Measurements from ENCODE around the gene ZC3H18.

The ZC3H18 gene

GRCh38 chr16:88613293-88613692 is 43.1 kb downstream of the ZC3H18 start:
- DNase-seq (ENCODE audit: low read depth) = no peak
- no peak overlapping the region for H3K4me3 ChIP-seq (ENCODE audit: low read depth, low read length)
- TF ChIP-seq MAX (IDR thresholded peaks at IDR 0.05; ENCODE audit: low read depth, low read length) (no peak), POLR2A (IDR thresholded peaks at IDR 0.05; ENCODE audit: extremely low read depth, insufficient read length) (no peak), MYC (IDR thresholded peaks at IDR 0.05; ENCODE audit: low read depth, low read length) (no peak), CTCF (IDR thresholded peaks at IDR 0.05; ENCODE audit: low read depth, low read length) (no peak)

GRCh38 chr16:88613911-88614817 is 44.0 kb downstream of the ZC3H18 start:
- TF ChIP-seq CTCF (IDR thresholded peaks at IDR 0.05; ENCODE audit: low read depth, low read length) (no peak), MAX (IDR thresholded peaks at IDR 0.05; ENCODE audit: low read depth, low read length) (no peak), POLR2A (IDR thresholded peaks at IDR 0.05; ENCODE audit: extremely low read depth, insufficient read length) (no peak)
- no peak for DNase-seq (ENCODE audit: low read depth)
- no peak overlapping the region for H3K4me3 ChIP-seq (ENCODE audit: low read depth, low read length)

- no peak overlapping the region for H3K4me3 ChIP-seq (ENCODE audit: low read depth, low read length)
- no peak for DNase-seq (ENCODE audit: low read depth)
- TF ChIP-seq MYC (IDR thresholded peaks at IDR 0.05; ENCODE audit: low read depth, low read length) (no peak), CTCF (IDR thresholded peaks at IDR 0.05; ENCODE audit: low read depth, low read length) (no peak), MAX (IDR thresholded peaks at IDR 0.05; ENCODE audit: low read depth, low read length) (no peak), POLR2A (IDR thresholded peaks at IDR 0.05; ENCODE audit: extremely low read depth, insufficient read length) (no peak)
These were observed 44.8 kb downstream of the ZC3H18 start for GRCh38 chr16:88614818-88615580.

- TF ChIP-seq POLR2A (IDR thresholded peaks at IDR 0.05; ENCODE audit: extremely low read depth, insufficient read length) = no peak
- no peak for DNase-seq (ENCODE audit: low read depth)
- H3K4me3 ChIP-seq (ENCODE audit: low read depth, low read length) = no peak overlapping the region
These were observed 46.1 kb downstream of the ZC3H18 start for GRCh38 chr16:88616320-88616719.

- H3K4me3 ChIP-seq (ENCODE audit: low read depth, low read length) = no peak overlapping the region
- DNase-seq (ENCODE audit: low read depth) = no peak
- TF ChIP-seq MYC (IDR thresholded peaks at IDR 0.05; ENCODE audit: low read depth, low read length) (no peak), POLR2A (IDR thresholded peaks at IDR 0.05; ENCODE audit: extremely low read depth, insufficient read length) (no peak), CTCF (IDR thresholded peaks at IDR 0.05; ENCODE audit: low read depth, low read length) (no peak), MAX (IDR thresholded peaks at IDR 0.05; ENCODE audit: low read depth, low read length) (no peak)
These were observed 46.5 kb downstream of the ZC3H18 start for GRCh38 chr16:88616736-88617135.

Data from NB4 (cell line).